ENCODE data around the gene LMF1.

Gene LMF1

DNA sequence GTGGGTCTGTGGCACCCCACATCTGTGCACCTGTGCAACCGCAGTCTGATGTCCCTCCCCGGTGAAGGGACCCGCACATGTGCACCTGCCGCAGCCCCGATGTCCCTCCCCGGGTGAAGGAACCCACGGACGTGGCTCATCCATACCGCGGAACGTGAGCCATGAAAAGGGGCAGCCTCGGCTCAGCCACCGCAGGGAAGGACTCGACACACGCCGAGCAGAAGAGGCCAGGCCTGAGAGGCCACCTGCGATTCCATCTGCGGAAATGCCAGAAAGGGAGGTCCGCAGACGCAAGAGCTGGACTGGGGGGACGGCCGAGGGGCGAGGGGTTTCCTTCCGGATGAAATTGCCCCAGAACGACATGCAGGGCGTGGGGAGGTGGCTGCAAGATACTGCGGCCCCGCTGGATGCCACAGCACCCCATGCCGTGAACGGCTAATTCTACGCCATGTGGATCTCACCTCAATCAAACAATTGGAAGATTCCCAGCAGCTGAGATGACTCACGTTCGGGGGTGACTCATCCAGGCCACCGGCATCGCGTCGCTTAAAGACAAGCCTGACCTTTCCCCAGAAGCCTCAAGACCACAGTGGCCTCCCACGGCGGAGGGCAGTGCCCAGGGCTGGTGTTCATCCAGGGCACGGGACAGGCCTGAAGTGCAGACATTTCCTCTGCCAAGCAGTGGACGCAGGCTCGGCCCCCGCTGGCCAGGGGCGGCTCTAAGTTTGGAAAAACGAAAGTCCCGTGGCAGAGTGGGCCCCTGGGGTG, 31.8 kb upstream of the LMF1 start:
- TF ChIP-seq, protein P1, sequence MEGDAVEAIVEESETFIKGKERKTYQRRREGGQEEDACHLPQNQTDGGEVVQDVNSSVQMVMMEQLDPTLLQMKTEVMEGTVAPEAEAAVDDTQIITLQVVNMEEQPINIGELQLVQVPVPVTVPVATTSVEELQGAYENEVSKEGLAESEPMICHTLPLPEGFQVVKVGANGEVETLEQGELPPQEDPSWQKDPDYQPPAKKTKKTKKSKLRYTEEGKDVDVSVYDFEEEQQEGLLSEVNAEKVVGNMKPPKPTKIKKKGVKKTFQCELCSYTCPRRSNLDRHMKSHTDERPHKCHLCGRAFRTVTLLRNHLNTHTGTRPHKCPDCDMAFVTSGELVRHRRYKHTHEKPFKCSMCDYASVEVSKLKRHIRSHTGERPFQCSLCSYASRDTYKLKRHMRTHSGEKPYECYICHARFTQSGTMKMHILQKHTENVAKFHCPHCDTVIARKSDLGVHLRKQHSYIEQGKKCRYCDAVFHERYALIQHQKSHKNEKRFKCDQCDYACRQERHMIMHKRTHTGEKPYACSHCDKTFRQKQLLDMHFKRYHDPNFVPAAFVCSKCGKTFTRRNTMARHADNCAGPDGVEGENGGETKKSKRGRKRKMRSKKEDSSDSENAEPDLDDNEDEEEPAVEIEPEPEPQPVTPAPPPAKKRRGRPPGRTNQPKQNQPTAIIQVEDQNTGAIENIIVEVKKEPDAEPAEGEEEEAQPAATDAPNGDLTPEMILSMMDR (IDR thresholded peaks at IDR 0.05; ENCODE audit: extremely low read depth, missing control alignments), result no peak
- DNase-seq (ENCODE audit: low spot score), result no peak

- TF ChIP-seq, protein P1 (IDR thresholded peaks at IDR 0.05; ENCODE audit: extremely low read depth, missing control alignments), result no peak
- no peak for DNase-seq (ENCODE audit: low spot score)
Measured at GRCh38 chr16:1001096-1001495, 30.3 kb upstream of the LMF1 start.

DNA sequence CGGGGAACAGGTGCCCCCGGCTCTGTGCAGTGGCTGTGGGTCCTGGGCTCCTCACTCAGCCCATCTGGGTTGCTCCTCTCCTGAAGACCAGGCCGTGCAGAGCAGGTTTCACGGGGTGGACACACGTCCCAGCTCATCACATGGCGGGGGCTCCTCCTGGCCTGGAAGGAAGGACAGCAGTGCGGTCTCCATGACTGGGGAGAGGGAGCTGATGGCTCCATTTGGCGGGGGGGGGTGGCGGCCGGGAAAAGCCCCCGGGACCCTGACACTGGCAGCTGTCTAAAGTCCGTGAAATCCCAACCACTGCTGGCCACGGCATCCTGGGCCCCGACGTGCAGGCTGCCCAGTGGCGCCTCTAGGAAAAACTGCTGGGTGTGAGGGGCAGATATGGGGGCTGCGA, 29.8 kb upstream of the LMF1 start:
- TF ChIP-seq, protein P1 (IDR thresholded peaks at IDR 0.05; ENCODE audit: extremely low read depth, missing control alignments), result no peak
- no peak for DNase-seq (ENCODE audit: low spot score)

DNA sequence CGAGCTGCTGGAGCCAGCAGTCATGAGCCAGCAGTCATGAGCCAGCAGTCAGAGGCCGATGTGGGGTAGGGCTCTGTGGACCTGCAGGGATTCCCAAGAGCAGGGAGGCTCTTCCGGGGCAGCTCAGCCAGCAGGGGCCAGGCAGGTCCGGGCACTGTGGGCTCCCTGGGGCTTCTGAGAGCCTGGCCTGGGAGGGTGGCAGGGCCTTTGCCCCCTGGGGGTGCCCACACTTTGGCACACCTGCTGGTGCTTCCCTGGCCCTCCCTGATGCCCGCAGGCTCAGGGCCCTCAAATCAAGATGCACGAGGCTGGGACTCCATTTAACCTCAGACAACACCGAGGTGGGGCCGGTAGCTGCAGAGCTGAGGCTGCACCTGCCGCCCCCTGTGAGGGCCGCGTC, 28.9 kb upstream of the LMF1 start:
- TF ChIP-seq, protein P1 (IDR thresholded peaks at IDR 0.05; ENCODE audit: extremely low read depth, missing control alignments), result no peak
- DNase-seq (ENCODE audit: low spot score), result no peak

DNA sequence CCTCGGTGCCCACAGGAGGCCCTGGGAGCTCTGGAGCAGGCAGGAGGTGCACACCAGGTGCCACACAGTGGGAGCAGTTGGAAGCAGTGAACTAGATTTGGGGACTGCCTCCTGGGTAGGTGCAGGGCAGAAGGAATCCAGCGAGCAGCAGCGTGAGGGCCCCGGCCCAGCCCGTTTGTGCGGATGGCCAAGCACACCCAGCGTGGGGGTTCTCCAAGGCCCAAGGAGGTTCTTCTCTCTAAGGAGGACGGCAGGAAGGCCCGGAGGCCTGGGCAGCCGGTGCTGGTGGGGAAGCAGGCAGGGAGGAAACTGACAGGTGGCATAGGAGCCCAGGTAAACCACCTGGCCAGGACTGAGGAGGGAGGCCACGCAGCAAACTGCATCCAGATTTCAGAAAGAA, 27.8 kb upstream of the LMF1 start:
- TF ChIP-seq, protein P1 (IDR thresholded peaks at IDR 0.05; ENCODE audit: extremely low read depth, missing control alignments), result no peak
- DNase-seq (ENCODE audit: low spot score), result no peak

DNA sequence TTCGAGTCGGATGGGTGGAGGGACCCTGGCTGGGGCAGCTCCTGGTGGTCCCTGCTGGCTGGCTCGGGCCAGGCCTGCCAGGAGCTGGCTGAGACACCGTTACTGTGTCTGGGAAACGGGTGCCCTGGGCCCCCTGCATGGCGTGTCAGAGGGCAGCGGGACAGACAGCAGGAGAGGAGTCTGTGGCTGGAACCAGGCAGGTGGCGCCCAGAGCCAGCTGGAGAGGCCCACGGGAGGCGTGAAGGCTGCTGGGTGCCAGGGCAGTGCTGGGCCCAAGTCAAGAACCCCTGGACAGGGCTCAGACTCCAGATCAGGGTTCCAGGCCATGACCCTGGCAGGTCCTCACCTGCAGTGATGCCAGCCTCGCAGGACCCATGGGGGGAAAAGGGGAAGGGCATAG, 27.4 kb upstream of the LMF1 start:
- TF ChIP-seq, protein P1 (IDR thresholded peaks at IDR 0.05; ENCODE audit: extremely low read depth, missing control alignments), result no peak
- DNase-seq (ENCODE audit: low spot score), result no peak

GRCh38 chr16:997440-998051, 26.8 kb upstream of the LMF1 start:
- DNase-seq (ENCODE audit: low spot score), result no peak

More at GRCh38 chr16:997440-998051, 26.8 kb upstream of the LMF1 start:
- TF ChIP-seq, protein P1 (IDR thresholded peaks at IDR 0.05; ENCODE audit: extremely low read depth, missing control alignments), result no peak
